NCI-H345 (cell line): ENCODE results near the gene NCBP3.
"Not testable (repeated sequence)": the region's sequence is repeated elsewhere in the genome, so short reads cannot be mapped to it uniquely, and the experiment has no call there.

Source experiments
- DNase-seq: peaks from one replicate; lab custom pipeline; 2025; lab: John Stamatoyannopoulos, UW

Gene NCBP3

GRCh38 chr17:3879591-3880417, 33.8 kb upstream of the NCBP3 start:
- DNase-seq = no peak

GRCh38 chr17:3879186-3879585, 33.1 kb upstream of the NCBP3 start:
- DNase-seq = no peak

- DNase-seq = no peak
These were observed 31.2 kb upstream of the NCBP3 start for GRCh38 chr17:3877220-3877619.

- no peak for DNase-seq
These were observed 29.3 kb upstream of the NCBP3 start for GRCh38 chr17:3875317-3875716.

GRCh38 chr17:3873862-3874261, 27.8 kb upstream of the NCBP3 start:
- no peak for DNase-seq

- no peak for DNase-seq
These were observed 24.8 kb upstream of the NCBP3 start for GRCh38 chr17:3870871-3871306.

- DNase-seq = no peak
These were observed 21.6 kb upstream of the NCBP3 start for GRCh38 chr17:3867606-3868005.

- DNase-seq = no peak
These were observed 21.1 kb upstream of the NCBP3 start for GRCh38 chr17:3867106-3867505.

- no peak for DNase-seq
These were observed 20.2 kb upstream of the NCBP3 start for GRCh38 chr17:3866276-3866675.

- no peak for DNase-seq
These were observed 19.1 kb upstream of the NCBP3 start for GRCh38 chr17:3865176-3865575.

- no peak for DNase-seq
These were observed 18.5 kb upstream of the NCBP3 start for GRCh38 chr17:3864534-3864933.

- DNase-seq = no peak
These were observed 16.0 kb upstream of the NCBP3 start for GRCh38 chr17:3861761-3862681.

GRCh38 chr17:3860939-3861700, 15.1 kb upstream of the NCBP3 start:
- DNase-seq = no peak

GRCh38 chr17:3859940-3860339, 13.9 kb upstream of the NCBP3 start:
- no peak for DNase-seq

- DNase-seq = no peak
These were observed 11.4 kb upstream of the NCBP3 start for GRCh38 chr17:3857261-3858105.

GRCh38 chr17:3854204-3854603, 8.2 kb upstream of the NCBP3 start:
- DNase-seq = not testable (repeated sequence)

- DNase-seq = no peak
These were observed 6.5 kb upstream of the NCBP3 start for GRCh38 chr17:3852561-3852960.

GRCh38 chr17:3851461-3852100, 5.5 kb upstream of the NCBP3 start:
- DNase-seq = no peak

GRCh38 chr17:3848229-3848835, 2.3 kb upstream of the NCBP3 start:
- no peak for DNase-seq

- no peak for DNase-seq
These were observed 1.2 kb upstream of the NCBP3 start for GRCh38 chr17:3847165-3847670.
